ENCODE data around the gene CACTIN. TPM values are rescaled to one million over a fixed set of nuclear protein-coding genes. Genes with fewer than 3 reads are reported as not detected.

The CACTIN gene
- total RNA-seq, 4 donors from 2014 or later = 21.1 to 46.5 (median 33.6) TPM

- TF ChIP-seq POLR2A (IDR thresholded peaks at IDR 0.05) (no peak), CTCF (IDR thresholded peaks at IDR 0.05) (no peak)
- no peak overlapping the region for H3K4me3 ChIP-seq (ENCODE audit: low read depth, poor library complexity, severe bottlenecking)
- 78 to 79% methylated on average over 17 to 18 of the region's 19 CpGs for WGBS, 2 donors
- intact Hi-C loops (cut with DNase I; ENCODE audit: low total_unique reads) = loop anchor here (5.0 kb wide), 1 partner anchor 32 kb away; no protein-coding TSS in a partner anchor
- DNase-seq (ENCODE audit: low spot score in 2 of 2) = no peak
Measured at GRCh38 chr19:3664879-3665642, 38.5 kb upstream of the CACTIN start.

- WGBS, 2 donors = 91 to 92% methylated on average over 18 of the region's 18 CpGs
- intact Hi-C loops (cut with DNase I; ENCODE audit: low total_unique reads) = loop anchor here (5.0 kb wide), 1 partner anchor 33 kb away; no protein-coding TSS in a partner anchor
- DNase-seq (ENCODE audit: low spot score in 2 of 2) = no peak
- TF ChIP-seq POLR2A (IDR thresholded peaks at IDR 0.05) (no peak), CTCF (IDR thresholded peaks at IDR 0.05) (no peak)
- H3K4me3 ChIP-seq (ENCODE audit: low read depth, poor library complexity, severe bottlenecking) = no peak overlapping the region
Measured at GRCh38 chr19:3663838-3664237, 37.2 kb upstream of the CACTIN start.

- 96 to 98% methylated on average over 31 to 33 of the region's 34 CpGs for WGBS, 2 donors
- no peak overlapping the region for H3K4me3 ChIP-seq (ENCODE audit: low read depth, poor library complexity, severe bottlenecking)
- TF ChIP-seq CTCF (IDR thresholded peaks at IDR 0.05) = no peak
- TF ChIP-seq POLR2A (IDR thresholded peaks at IDR 0.05) = no peak
- DNase-seq (ENCODE audit: low spot score in 2 of 2) = no peak
- intact Hi-C loops (cut with DNase I; ENCODE audit: low total_unique reads) = loop anchor here (5.0 kb wide), 1 partner anchor 36 kb away; no protein-coding TSS in a partner anchor
Measured at GRCh38 chr19:3661284-3662238, 35.0 kb upstream of the CACTIN start.

- no peak for DNase-seq (ENCODE audit: low spot score in 2 of 2)
- intact Hi-C loops (cut with DNase I; ENCODE audit: low total_unique reads) = loop anchor here (5.0 kb wide), 1 partner anchor 37 kb away; no protein-coding TSS in a partner anchor
- TF ChIP-seq POLR2A (IDR thresholded peaks at IDR 0.05) (no peak), CTCF (IDR thresholded peaks at IDR 0.05) (no peak)
- WGBS, 2 donors = 79 to 87% methylated on average over 19 to 23 of the region's 23 CpGs
- no peak overlapping the region for H3K4me3 ChIP-seq (ENCODE audit: low read depth, poor library complexity, severe bottlenecking)
Measured at GRCh38 chr19:3660493-3661219, 34.1 kb upstream of the CACTIN start.

GRCh38 chr19:3659746-3660112 lies 33.1 kb upstream of the CACTIN start:
- TF ChIP-seq CTCF (IDR thresholded peaks at IDR 0.05) (no peak), POLR2A (IDR thresholded peaks at IDR 0.05) (no peak)
- no peak for DNase-seq (ENCODE audit: low spot score in 2 of 2)
- 90 to 93% methylated on average over 22 of the region's 22 CpGs for WGBS, 2 donors
- H3K4me3 ChIP-seq (ENCODE audit: low read depth, poor library complexity, severe bottlenecking) = no peak overlapping the region
- intact Hi-C loops (cut with DNase I; ENCODE audit: low total_unique reads) = loop anchor here (5.0 kb wide), 1 partner anchor 38 kb away; no protein-coding TSS in a partner anchor

All from lower leg skin (tissue), 4 donors.